ENCODE results near the gene YWHAB. TPM values are rescaled to one million over a fixed set of nuclear protein-coding genes. Genes with fewer than 3 reads are reported as not detected.
A peak's percentile ranks its signal among the peaks of the same experiment; 100 is the strongest.

Gene YWHAB
- total RNA-seq, 4 donors from 2014 or later = 105 to 174 (median 125) TPM

- TF ChIP-seq POLR2A (IDR thresholded peaks at IDR 0.05) (no peak), CTCF (IDR thresholded peaks at IDR 0.05) (no peak)
- peaks cover 0 to 61% (median 0%) of the 10 kb centered on the region in 3 donors for H3K36me3 ChIP-seq
- DNase-seq = no peak
Observed at GRCh38 chr20:44954211-44954610, 68.7 kb downstream of the YWHAB start.

GRCh38 chr20:44955270-44955669 is 69.8 kb downstream of the YWHAB start:
- H3K36me3 ChIP-seq = peaks cover 0 to 52% (median 0%) of the 10 kb centered on the region in 3 donors
- DNase-seq = peak in 1 of 3 donors; percentile 21
- H3K4me3 ChIP-seq = no peak overlapping the region
- peaks cover 0 to 9% (median 2%) of the 10 kb centered on the region in 4 donors for H3K4me1 ChIP-seq
- H3K27me3 ChIP-seq = no peaks in the 10 kb centered on the region
- TF ChIP-seq CTCF (IDR thresholded peaks at IDR 0.05) (no peak), POLR2A (IDR thresholded peaks at IDR 0.05) (no peak)
- H3K9me3 ChIP-seq = no peaks in the 10 kb centered on the region
- H3K27ac ChIP-seq = peak overlapping the region in 1 of 4 donors; percentile 55

More at GRCh38 chr20:44954211-44954610, 68.7 kb downstream of the YWHAB start:
- Histone ChIP-seq H3K9me3 (no peaks in the 10 kb centered on the region), H3K4me3 (no peak overlapping the region), H3K27me3 (no peaks in the 10 kb centered on the region), H3K4me1 (peaks cover 0 to 4% (median 2%) of the 10 kb centered on the region in 4 donors), H3K27ac (no peak overlapping the region)

- no peak overlapping the region for H3K27ac ChIP-seq
- peaks cover 0 to 14% (median 2%) of the 10 kb centered on the region in 4 donors for H3K4me1 ChIP-seq
- H3K27me3 ChIP-seq = no peaks in the 10 kb centered on the region
- no peak overlapping the region for H3K4me3 ChIP-seq
- no peak for TF ChIP-seq CTCF (IDR thresholded peaks at IDR 0.05)
- no peak for TF ChIP-seq POLR2A (IDR thresholded peaks at IDR 0.05)
- DNase-seq = no peak
- H3K9me3 ChIP-seq = no peaks in the 10 kb centered on the region
- H3K36me3 ChIP-seq = peaks cover 0 to 41% (median 0%) of the 10 kb centered on the region in 3 donors
Observed at GRCh38 chr20:44956410-44956809, 70.9 kb downstream of the YWHAB start.

Other genes with a start within 250 kb of the YWHAB start
- 10 to 100 TPM in 1 of 4 donors, 1 to 10 TPM in 3; 1.6 to 25.6 (median 5.0) TPM for gene ADA, start 234.0 kb upstream of the YWHAB start, total RNA-seq
- 10 to 100 TPM in 2 of 4 donors, 1 to 10 TPM in 2; 5.8 to 32.2 (median 11.2) TPM for gene CCN5, start 170.3 kb upstream of the YWHAB start, total RNA-seq
- gene KCNK15, start 139.8 kb upstream of the YWHAB start, total RNA-seq = under 1 TPM in 1 of 4 donors, not detected in 3; 0.54 TPM
- under 1 TPM in 2 of 4 donors, not detected in 2; 0.13 to 0.18 TPM for gene RIMS4, start 75.2 kb upstream of the YWHAB start, total RNA-seq
- 100 to 1,000 TPM in 1 of 4 donors, 10 to 100 TPM in 3; 10.5 to 123 (median 33.6) TPM for gene PABPC1L, start 24.4 kb downstream of the YWHAB start, total RNA-seq
- 10 to 100 TPM in 3 of 4 donors, 1 to 10 TPM in 1; 8.4 to 19.0 (median 12.2) TPM for gene TOMM34, start 74.7 kb downstream of the YWHAB start, total RNA-seq
- 100 to 1,000 TPM in 1 of 4 donors, 10 to 100 TPM in 3; 27.7 to 128 (median 42.9) TPM for gene STK4, start 80.8 kb downstream of the YWHAB start, total RNA-seq
- gene KCNS1, start 215.4 kb downstream of the YWHAB start, total RNA-seq = under 1 TPM in 1 of 4 donors, not detected in 3; 0.27 TPM
- gene WFDC5, start 229.5 kb downstream of the YWHAB start, total RNA-seq = not detected
- not detected for gene WFDC12, start 238.8 kb downstream of the YWHAB start, total RNA-seq